ENCODE results near the gene SOX11.

The SOX11 gene

GRCh38 chr2:5672749-5673144, 19.4 kb upstream of the SOX11 start:
- Histone ChIP-seq H3K27me3 (ENCODE audit: low read length) (no peaks in the 10 kb centered on the region), H3K4me3 (ENCODE audit: insufficient read depth, low read length, poor library complexity, severe bottlenecking) (no peak overlapping the region), H3F3A (ENCODE audit: insufficient read depth) (no peaks in the 10 kb centered on the region), H3K36me3 (ENCODE audit: low read length) (no peaks in the 10 kb centered on the region), H3K79me2 (ENCODE audit: insufficient read depth, low read length) (no peaks in the 10 kb centered on the region), H3K9me2 (replicated peaks; ENCODE audit: insufficient read depth, low read length) (no peaks in the 10 kb centered on the region; the same call in 1 of the 2 replicates), H2AFZ (ENCODE audit: low read depth, low read length, severe bottlenecking) (no peak overlapping the region), H3K9ac (ENCODE audit: low read length) (no peak overlapping the region), H3K4me2 (ENCODE audit: low read depth, low read length, poor library complexity, severe bottlenecking) (no peak overlapping the region), H3K9me3 (ENCODE audit: insufficient read depth, low read length) (no peaks in the 10 kb centered on the region), H3K27ac (ENCODE audit: low read depth, low read length) (no peak overlapping the region), H4K20me1 (ENCODE audit: low read depth, low read length) (no peaks in the 10 kb centered on the region)
- TF ChIP-seq CTCF (IDR thresholded peaks at IDR 0.05; ENCODE audit: insufficient read depth, low read length, poor library complexity, severe bottlenecking) (no peak), EZH2phosphoT487 (conservative IDR thresholded peaks at IDR 0.05; ENCODE audit: low read length) (no peak)

GRCh38 chr2:5673145-5674025, 18.8 kb upstream of the SOX11 start:
- H3K36me3 ChIP-seq (ENCODE audit: low read length) = no peaks in the 10 kb centered on the region
- no peak overlapping the region for H2AFZ ChIP-seq (ENCODE audit: low read depth, low read length, severe bottlenecking)
- H3K27me3 ChIP-seq (ENCODE audit: low read length) = no peaks in the 10 kb centered on the region
- no peaks in the 10 kb centered on the region for H4K20me1 ChIP-seq (ENCODE audit: low read depth, low read length)
- H3K4me3 ChIP-seq (ENCODE audit: insufficient read depth, low read length, poor library complexity, severe bottlenecking) = no peak overlapping the region
- H3K9me3 ChIP-seq (ENCODE audit: insufficient read depth, low read length) = no peaks in the 10 kb centered on the region
- no peak overlapping the region for H3K9ac ChIP-seq (ENCODE audit: low read length)
- no peak overlapping the region for H3K4me2 ChIP-seq (ENCODE audit: low read depth, low read length, poor library complexity, severe bottlenecking)
- H3F3A ChIP-seq (ENCODE audit: insufficient read depth) = no peaks in the 10 kb centered on the region
- no peaks in the 10 kb centered on the region for H3K79me2 ChIP-seq (ENCODE audit: insufficient read depth, low read length)
- no peaks in the 10 kb centered on the region; the same call in 1 of the 2 replicates for H3K9me2 ChIP-seq (replicated peaks; ENCODE audit: insufficient read depth, low read length)
- no peak overlapping the region for H3K27ac ChIP-seq (ENCODE audit: low read depth, low read length)
- TF ChIP-seq CTCF (IDR thresholded peaks at IDR 0.05; ENCODE audit: insufficient read depth, low read length, poor library complexity, severe bottlenecking) (no peak), EZH2phosphoT487 (conservative IDR thresholded peaks at IDR 0.05; ENCODE audit: low read length) (no peak)

GRCh38 chr2:5674026-5674340, 18.2 kb upstream of the SOX11 start:
- H3K36me3 ChIP-seq (ENCODE audit: low read length) = no peaks in the 10 kb centered on the region
- H3F3A ChIP-seq (ENCODE audit: insufficient read depth) = no peaks in the 10 kb centered on the region
- TF ChIP-seq EZH2phosphoT487 (conservative IDR thresholded peaks at IDR 0.05; ENCODE audit: low read length) (no peak), CTCF (IDR thresholded peaks at IDR 0.05; ENCODE audit: insufficient read depth, low read length, poor library complexity, severe bottlenecking) (no peak)
- no peaks in the 10 kb centered on the region for H3K79me2 ChIP-seq (ENCODE audit: insufficient read depth, low read length)
- H3K27me3 ChIP-seq (ENCODE audit: low read length) = no peaks in the 10 kb centered on the region
- no peak overlapping the region for H3K27ac ChIP-seq (ENCODE audit: low read depth, low read length)
- no peaks in the 10 kb centered on the region; the same call in 1 of the 2 replicates for H3K9me2 ChIP-seq (replicated peaks; ENCODE audit: insufficient read depth, low read length)
- no peak overlapping the region for H2AFZ ChIP-seq (ENCODE audit: low read depth, low read length, severe bottlenecking)
- no peak overlapping the region for H3K9ac ChIP-seq (ENCODE audit: low read length)
- no peak overlapping the region for H3K4me2 ChIP-seq (ENCODE audit: low read depth, low read length, poor library complexity, severe bottlenecking)
- no peaks in the 10 kb centered on the region for H4K20me1 ChIP-seq (ENCODE audit: low read depth, low read length)
- H3K4me3 ChIP-seq (ENCODE audit: insufficient read depth, low read length, poor library complexity, severe bottlenecking) = no peak overlapping the region
- H3K9me3 ChIP-seq (ENCODE audit: insufficient read depth, low read length) = no peaks in the 10 kb centered on the region
